H7 (cell line): ENCODE measurements around the gene SMIM24. TPM values are rescaled to one million over a fixed set of nuclear protein-coding genes. Genes with fewer than 3 reads are reported as not detected.
"Not testable (repeated sequence)": the region's sequence is repeated elsewhere in the genome, so short reads cannot be mapped to it uniquely, and the experiment has no call there.

Experiments
- DNase-seq: peaks from one replicate; pipeline ENCODE4 v3.0.0; 2012
- H3K27me3 ChIP-seq: 2 replicates; pipeline ENCODE4 v1.6.0; 2011; ENCODE audit warnings: mild to moderate bottlenecking, low read length; ENCODE audit not compliant: control insufficient read depth, insufficient read depth
- H3K36me3 ChIP-seq: replicated peaks from 2 replicates; pipeline ENCODE4 v1.5.1; 2011; ENCODE audit warnings: low read length; ENCODE audit not compliant: control insufficient read depth, insufficient read depth
- H3K4me3 ChIP-seq: 2 replicates; pipeline ENCODE4 v1.5.1; 2011; ENCODE audit warnings: low read depth, mild to moderate bottlenecking, control low read depth, low read length, moderate library complexity; ENCODE audit not compliant: insufficient read depth
- total RNA-seq: library from RNA; depleted of rRNA; stranded (reverse); fragments of >200 nt; shearing (Covaris generic); gene quantifications from 2 replicates; pipeline ENCODE4 v1.2.3, GENCODE V29; 2014; rRNA removed

SMIM24 gene
- 6.0 and 10.9 TPM in 2 replicates for total RNA-seq

GRCh38 chr19:3480383-3481091 is at the start of gene SMIM24:
Gene SMIM24 (minus strand): TSS chr19:3480525. CDS start chr19:3480463, 62 bp downstream.
- DNase-seq: peak; percentile 84
- Histone ChIP-seq H3K27me3 (peaks cover 12% of the 10 kb centered on the region; the same call in 1 of the 2 replicates), H3K4me3 (peak within 1 kb of the TSS; percentile 47), H3K36me3 (no peaks in the 10 kb centered on the region)

GRCh38 chr19:3529299-3529698 is 49.0 kb upstream of the SMIM24 start:
- not testable (repeated sequence) for H3K36me3 ChIP-seq, H3K4me3 ChIP-seq, H3K27me3 ChIP-seq, DNase-seq

- Histone ChIP-seq H3K36me3 (peaks cover 6% of the 10 kb centered on the region), H3K4me3 (no peak overlapping the region), H3K27me3 (no peaks in the 10 kb centered on the region)
- DNase-seq: no peak
Observed at GRCh38 chr19:3528539-3529211, 48.4 kb upstream of the SMIM24 start.

GRCh38 chr19:3528080-3528479 is 47.8 kb upstream of the SMIM24 start:
- peaks cover 3% of the 10 kb centered on the region for H3K36me3 ChIP-seq
- no peak overlapping the region for H3K4me3 ChIP-seq
- no peak for DNase-seq
- H3K27me3 ChIP-seq: no peaks in the 10 kb centered on the region

GRCh38 chr19:3527238-3527910 is 47.0 kb upstream of the SMIM24 start:
- Histone ChIP-seq H3K36me3 (peaks cover 2% of the 10 kb centered on the region), H3K27me3 (no peaks in the 10 kb centered on the region), H3K4me3 (no peak overlapping the region)
- DNase-seq: no peak

- DNase-seq: peak; percentile 80
- H3K27me3 ChIP-seq: no peaks in the 10 kb centered on the region
- H3K36me3 ChIP-seq: peaks cover 1% of the 10 kb centered on the region
- H3K4me3 ChIP-seq: no peak overlapping the region
Observed at GRCh38 chr19:3526507-3527237, 46.3 kb upstream of the SMIM24 start.

GRCh38 chr19:3524904-3525451 is 44.7 kb upstream of the SMIM24 start:
- H3K27me3 ChIP-seq: no peaks in the 10 kb centered on the region
- no peak for DNase-seq
- H3K4me3 ChIP-seq: no peak overlapping the region
- peaks cover 1% of the 10 kb centered on the region for H3K36me3 ChIP-seq

- Histone ChIP-seq H3K4me3 (no peak overlapping the region), H3K27me3 (no peaks in the 10 kb centered on the region), H3K36me3 (peaks cover 1% of the 10 kb centered on the region)
- DNase-seq: no peak
Observed at GRCh38 chr19:3524078-3524842, 43.9 kb upstream of the SMIM24 start.

- no peaks in the 10 kb centered on the region for H3K27me3 ChIP-seq
- H3K36me3 ChIP-seq: peaks cover 1% of the 10 kb centered on the region
- no peak overlapping the region for H3K4me3 ChIP-seq
- no peak for DNase-seq
Observed at GRCh38 chr19:3523361-3524077, 43.2 kb upstream of the SMIM24 start.

- peaks cover 1% of the 10 kb centered on the region for H3K36me3 ChIP-seq
- no peaks in the 10 kb centered on the region for H3K27me3 ChIP-seq
- DNase-seq: no peak
- no peak overlapping the region for H3K4me3 ChIP-seq
Observed at GRCh38 chr19:3522421-3523360, 42.4 kb upstream of the SMIM24 start.

GRCh38 chr19:3521104-3521445 is 40.8 kb upstream of the SMIM24 start:
- no peak for DNase-seq
- H3K27me3 ChIP-seq: no peaks in the 10 kb centered on the region
- H3K4me3 ChIP-seq: no peak overlapping the region
- no peaks in the 10 kb centered on the region; the same call in none of the 2 replicates for H3K36me3 ChIP-seq
